Measurements from ENCODE around the gene PRDM16.

- no peak for TF ChIP-seq POLR2A (IDR thresholded peaks at IDR 0.05; ENCODE audit: borderline replicate concordance, extremely low read depth, insufficient read depth, insufficient read length)
- TF ChIP-seq CTCF (IDR thresholded peaks at IDR 0.05 in 2 of 3, conservative IDR thresholded peaks at IDR 0.05 in 1 of 3; ENCODE audit: borderline replicate concordance in 1 of 3, insufficient read depth in 1 of 3, low read depth in 2 of 3, low read length in 2 of 3) = no peak
- TF ChIP-seq EZH2 (IDR thresholded peaks at IDR 0.05) = no peak
- TF ChIP-seq SIN3A (IDR thresholded peaks at IDR 0.05; ENCODE audit: low read depth) = no peak
- no peak for TF ChIP-seq TCF7L2 (IDR thresholded peaks at IDR 0.05; ENCODE audit: borderline replicate concordance, extremely low read depth, insufficient read depth, insufficient read length)
- no peak for TF ChIP-seq ATF3 (IDR thresholded peaks at IDR 0.05)
- TF ChIP-seq POLR2AphosphoS5 (IDR thresholded peaks at IDR 0.05; ENCODE audit: low read depth, low read length) = no peak
- no peak for TF ChIP-seq YY1 (IDR thresholded peaks at IDR 0.05; ENCODE audit: extremely low read depth, insufficient replicate concordance, low read depth, low read length)
- TF ChIP-seq, protein P1, sequence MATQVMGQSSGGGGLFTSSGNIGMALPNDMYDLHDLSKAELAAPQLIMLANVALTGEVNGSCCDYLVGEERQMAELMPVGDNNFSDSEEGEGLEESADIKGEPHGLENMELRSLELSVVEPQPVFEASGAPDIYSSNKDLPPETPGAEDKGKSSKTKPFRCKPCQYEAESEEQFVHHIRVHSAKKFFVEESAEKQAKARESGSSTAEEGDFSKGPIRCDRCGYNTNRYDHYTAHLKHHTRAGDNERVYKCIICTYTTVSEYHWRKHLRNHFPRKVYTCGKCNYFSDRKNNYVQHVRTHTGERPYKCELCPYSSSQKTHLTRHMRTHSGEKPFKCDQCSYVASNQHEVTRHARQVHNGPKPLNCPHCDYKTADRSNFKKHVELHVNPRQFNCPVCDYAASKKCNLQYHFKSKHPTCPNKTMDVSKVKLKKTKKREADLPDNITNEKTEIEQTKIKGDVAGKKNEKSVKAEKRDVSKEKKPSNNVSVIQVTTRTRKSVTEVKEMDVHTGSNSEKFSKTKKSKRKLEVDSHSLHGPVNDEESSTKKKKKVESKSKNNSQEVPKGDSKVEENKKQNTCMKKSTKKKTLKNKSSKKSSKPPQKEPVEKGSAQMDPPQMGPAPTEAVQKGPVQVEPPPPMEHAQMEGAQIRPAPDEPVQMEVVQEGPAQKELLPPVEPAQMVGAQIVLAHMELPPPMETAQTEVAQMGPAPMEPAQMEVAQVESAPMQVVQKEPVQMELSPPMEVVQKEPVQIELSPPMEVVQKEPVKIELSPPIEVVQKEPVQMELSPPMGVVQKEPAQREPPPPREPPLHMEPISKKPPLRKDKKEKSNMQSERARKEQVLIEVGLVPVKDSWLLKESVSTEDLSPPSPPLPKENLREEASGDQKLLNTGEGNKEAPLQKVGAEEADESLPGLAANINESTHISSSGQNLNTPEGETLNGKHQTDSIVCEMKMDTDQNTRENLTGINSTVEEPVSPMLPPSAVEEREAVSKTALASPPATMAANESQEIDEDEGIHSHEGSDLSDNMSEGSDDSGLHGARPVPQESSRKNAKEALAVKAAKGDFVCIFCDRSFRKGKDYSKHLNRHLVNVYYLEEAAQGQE (IDR thresholded peaks at IDR 0.05; ENCODE audit: low read depth) = no peak
Measured at GRCh38 chr1:3405974-3406867, 337.2 kb downstream of the PRDM16 start.
